HuH-7 (cell line): ENCODE data around the gene RBP3.

Experiments
- DNase-seq: peaks from one replicate; pipeline ENCODE4 v3.0.0; 2011; ENCODE audit warnings: low spot score

The RBP3 gene

DNA sequence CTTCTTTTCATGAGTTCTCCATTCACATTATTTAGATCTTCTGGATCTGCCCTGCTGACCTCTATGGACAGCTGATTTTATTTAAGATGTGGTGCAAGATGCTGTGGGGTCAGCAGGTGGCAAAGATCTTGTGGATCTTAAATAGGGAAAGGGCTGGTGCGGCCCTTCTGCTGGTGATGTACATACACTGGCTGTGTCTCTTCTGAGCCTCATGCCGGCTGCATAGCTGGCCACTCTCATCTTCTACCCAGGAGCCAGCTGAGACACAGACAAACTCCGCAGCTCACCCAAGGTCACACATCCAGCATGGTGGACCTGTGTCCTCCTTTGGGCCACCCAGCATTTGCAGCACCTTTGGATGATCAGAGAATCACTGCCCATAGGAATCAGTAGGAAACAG, 9.7 kb downstream of the RBP3 start:
- no peak for DNase-seq

- no peak for DNase-seq
Measured at GRCh38 chr10:47358457-47358856, 10.3 kb downstream of the RBP3 start.

GRCh38 chr10:47359101-47359500, 10.9 kb downstream of the RBP3 start:
- DNase-seq = no peak

DNA sequence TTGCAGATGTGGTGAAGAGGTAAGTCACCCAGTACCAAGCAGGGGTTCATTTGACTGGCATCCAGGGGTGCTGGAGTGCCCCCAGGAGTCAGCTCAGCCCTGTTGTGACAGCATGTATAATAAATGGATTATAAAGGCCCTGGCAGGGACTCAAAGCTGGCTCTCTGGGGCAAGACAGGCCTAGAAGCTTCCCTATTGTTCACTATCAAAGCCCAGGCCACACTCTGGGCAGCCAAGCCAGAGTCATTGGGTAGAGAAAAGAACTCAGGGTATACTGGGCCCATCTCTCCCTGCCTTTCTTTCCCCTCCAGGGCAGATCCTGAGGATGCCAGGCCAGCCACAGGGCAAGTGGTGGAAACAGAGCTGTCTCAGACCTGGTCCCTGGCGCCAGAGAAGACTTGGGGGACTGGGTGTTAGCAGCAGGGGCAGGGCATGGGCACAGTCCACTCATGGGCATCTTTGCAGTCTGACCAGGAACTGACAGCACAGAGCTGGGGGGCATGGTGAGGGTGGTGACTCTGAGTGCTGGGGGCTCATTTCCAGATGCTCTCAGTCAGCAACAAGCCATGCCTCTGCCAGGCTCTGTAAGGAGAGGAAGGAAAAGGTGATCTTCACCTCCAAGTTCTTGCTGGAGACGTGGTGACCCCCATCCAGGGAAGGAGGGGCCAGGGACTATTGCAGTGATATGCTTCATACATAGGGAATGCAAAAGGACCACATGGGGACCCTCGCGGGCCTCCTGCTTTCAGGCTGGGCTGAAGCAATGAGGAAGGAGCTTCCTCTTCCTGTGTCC, 11.7 kb downstream of the RBP3 start:
- no peak for DNase-seq

DNA sequence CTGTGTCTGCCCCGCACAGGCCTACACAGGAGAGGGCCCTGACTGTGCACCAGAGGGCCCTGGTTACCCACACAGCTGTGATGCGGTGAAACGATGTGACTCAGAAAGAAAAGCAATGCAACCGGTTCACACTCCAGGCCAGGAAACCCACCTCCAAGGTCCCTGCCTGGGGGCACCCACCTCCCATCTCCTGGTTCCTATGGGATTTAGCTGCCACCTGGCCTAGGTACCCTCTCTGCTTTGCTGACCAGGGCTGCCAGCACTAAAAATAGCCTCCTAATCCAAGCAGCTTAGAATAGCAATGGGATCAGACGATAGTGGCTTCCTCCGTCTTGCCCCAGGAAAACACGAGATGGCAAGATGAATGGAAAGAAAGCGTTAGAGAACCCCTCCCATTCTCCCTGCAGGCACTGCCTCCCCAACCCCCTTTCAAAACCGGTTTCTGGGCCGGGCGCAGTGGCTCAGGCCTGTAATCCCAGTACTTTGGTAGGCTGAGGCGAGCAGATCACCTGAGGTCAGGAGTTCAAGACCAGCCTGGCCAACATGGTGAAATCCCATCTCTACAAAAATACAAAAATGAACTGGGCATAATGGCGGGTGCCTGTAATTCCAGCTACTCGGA, 12.4 kb downstream of the RBP3 start:
- no peak for DNase-seq

- peak; percentile 63 for DNase-seq
Measured at GRCh38 chr10:47361293-47361692, 13.1 kb downstream of the RBP3 start.

DNA sequence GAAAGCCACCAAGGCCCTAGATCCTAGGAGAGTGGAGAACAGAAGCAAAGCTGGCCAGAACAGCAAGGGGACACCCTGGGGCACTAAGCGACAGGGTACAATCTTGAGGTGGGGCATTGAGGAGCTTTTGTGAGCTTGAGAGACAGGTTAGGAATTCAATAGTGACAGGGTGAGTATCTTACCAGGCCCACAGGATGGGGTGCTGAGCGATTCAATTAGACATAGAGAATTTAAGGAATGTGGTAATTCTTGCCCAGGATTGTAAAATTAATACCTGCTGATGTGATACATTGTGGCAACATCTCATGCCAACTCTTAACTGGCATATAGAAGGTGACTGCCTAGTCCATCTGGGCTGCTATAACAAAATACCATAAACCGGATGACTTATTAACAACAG, 14.0 kb downstream of the RBP3 start:
- no peak for DNase-seq

GRCh38 chr10:47363781-47364180, 15.6 kb downstream of the RBP3 start:
- DNase-seq = no peak

GRCh38 chr10:47364366-47364765, 16.2 kb downstream of the RBP3 start:
- no peak for DNase-seq

GRCh38 chr10:47364911-47365310, 16.7 kb downstream of the RBP3 start:
- no peak for DNase-seq

DNA sequence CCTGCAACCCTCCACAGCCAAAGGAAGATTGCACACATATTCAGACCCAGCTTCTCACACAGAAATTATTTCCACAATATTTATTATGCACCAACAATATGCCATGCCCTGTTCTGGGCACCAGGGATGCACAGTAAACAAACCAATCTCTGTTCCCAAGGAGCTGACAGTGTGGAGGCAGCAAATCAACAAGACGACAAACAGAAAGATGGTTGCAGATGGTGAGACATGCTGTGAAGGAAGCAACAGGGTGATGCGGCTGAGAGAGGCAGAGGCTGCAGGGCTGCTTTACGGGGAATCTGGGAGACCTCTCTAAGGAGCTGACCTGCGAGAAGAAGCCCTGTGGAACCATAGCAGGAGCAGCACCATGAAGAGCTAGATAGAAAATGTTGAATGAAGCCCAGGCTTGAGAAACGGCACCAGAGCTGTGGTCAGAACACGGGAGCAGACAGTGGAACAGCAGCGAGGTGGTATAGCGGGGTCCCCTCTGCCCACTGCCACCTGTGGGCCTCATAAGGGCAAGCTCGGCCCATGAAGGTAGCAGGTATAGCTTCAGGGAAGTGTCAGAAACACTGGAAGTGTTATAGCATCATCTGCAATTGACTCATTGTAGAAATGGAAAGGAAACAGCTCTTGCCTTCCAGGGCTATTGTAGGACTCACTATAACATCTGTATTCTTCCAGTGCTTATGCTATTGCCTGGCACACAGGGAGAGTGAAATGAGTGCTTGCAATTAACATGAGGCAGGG, 17.4 kb downstream of the RBP3 start:
- no peak for DNase-seq

GRCh38 chr10:47366181-47366631, 18.0 kb downstream of the RBP3 start:
- no peak for DNase-seq

DNA sequence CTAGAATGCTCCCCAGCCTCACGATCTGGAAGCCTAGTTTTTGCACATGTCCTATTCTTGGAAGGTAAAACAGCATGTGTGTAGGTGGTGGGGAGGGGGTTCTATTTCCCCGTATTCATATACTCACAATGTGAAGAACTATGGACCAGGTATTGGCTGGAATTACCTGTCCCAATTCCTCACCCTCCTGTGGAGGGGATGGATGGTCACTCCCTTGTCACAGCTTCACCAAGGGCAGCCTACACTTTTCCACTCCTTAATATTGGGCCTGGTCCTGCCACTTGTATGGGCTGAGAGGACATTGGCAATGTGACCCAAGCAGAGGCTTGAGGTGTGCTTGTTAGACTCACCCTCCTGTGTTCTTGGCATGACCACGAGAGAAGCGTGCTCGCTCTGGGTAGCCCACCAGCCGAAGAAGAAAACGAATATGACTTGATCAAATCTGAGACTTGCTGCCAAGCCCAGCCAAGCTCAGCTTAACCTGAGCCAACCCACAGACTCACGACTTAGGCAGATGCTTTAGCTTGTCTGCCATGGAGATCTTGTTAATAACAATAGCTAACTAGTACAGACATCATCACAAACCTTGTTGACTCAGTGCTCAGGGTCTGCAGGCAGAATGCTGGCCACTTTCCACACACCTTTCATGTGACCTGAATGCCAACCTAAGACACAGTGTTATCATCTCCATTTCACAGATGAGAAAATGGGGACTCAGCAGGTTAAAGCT, 18.7 kb downstream of the RBP3 start:
- no peak for DNase-seq

DNA sequence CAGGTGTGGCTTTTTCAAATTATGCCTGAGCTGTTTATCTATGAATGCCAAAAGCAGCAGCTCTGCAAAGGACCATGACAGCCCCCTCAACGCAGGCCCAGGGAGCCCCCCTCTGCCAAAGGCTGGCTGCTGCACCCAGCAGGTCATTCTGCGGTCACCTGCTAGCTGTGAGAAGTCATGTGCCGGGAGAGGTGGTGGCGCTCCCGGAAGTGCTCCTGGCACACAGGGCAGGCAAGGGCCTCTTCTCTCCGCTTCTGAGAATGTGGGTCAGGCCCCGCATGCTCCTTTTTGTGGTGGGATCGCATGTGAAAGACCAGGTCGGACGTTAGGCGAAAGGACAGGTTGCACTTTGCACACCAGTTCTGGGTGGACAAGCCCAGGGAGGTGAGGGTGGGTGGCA, 19.5 kb downstream of the RBP3 start:
- no peak for DNase-seq

- no peak for DNase-seq
Measured at GRCh38 chr10:47368431-47369180, 20.4 kb downstream of the RBP3 start.

- DNase-seq = no peak
Measured at GRCh38 chr10:47369251-47369894, 21.2 kb downstream of the RBP3 start.

DNA sequence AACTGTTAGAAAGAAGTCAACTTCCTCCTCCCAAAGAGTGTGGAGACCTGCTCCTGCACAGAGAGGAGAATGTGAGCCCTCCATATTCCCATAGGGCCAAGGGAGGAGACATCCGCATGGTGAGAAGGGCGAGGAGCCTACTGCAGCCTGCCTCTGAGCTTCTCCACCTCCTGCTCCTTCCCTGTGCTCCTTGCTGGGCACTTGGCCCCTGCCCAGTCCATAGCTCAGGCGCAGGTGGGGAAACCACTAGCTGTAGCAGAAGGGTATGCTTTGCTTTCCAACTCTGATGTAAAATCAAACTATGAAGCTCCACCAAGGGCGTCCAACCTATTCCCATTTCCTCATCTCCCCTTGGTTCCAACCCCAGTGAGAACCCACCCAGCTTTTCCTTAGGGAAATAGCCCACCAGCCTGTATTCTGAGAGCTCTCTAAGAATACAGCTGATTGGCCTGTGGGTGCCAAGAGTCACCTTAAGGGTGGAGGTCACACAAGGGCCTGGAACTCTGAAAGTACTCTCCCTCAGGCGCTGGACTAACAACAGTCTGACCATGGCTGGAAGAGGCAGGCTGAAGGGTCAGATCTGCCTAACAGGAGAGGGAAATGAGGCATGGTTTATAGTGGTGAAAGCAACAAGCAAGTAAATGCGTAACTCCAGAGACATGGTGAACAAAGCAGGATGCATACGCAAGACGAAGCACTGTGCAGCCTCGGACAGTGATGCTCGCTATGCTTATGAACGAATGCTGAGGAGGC, 22.0 kb downstream of the RBP3 start:
- DNase-seq = no peak

GRCh38 chr10:47370878-47371277, 22.7 kb downstream of the RBP3 start:
- no peak for DNase-seq

DNA sequence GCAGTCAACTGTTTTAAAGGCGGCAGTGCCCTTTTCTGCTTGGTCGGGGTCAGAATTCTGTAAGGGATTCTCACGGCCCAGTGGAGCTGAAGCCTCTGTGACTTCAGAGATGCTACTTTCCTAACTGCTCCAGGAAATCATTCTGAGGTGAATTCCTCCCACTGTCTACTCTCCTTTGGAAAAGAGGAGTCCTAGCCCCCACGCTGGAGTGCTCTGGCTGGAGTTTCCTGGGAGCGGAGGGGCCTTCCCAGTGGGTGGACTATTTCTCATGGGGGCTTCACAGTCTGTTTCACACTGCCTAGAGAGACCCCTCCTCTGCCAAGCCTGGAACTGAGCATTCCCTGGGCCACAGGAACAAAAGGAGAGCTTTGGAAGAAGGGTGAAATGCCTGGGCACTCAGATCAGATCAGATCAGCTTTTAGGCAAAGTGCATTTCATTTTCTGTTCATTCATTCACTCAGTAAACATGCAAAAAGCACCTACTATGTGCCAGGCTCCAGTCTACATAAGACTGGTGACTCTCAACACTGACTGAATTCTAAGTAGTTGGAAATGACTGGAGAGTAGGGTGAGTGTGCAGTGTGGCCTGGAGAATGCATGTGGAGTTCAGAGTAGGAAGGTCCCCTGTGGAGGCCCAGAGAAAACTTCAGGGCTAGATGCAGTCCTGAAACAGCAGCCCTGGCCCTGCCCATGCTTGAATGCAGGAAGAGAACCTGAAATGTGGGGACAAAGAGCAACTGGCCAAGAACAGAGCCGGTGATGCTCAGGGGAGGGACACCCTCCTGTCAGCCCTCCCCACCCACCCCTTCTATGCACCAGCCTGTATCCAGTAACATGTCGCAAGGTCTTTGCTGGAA, 23.7 kb downstream of the RBP3 start:
- DNase-seq = no peak
